ENCODE measurements around the gene HAUS8.

HAUS8 gene

GRCh38 chr19:17061205-17061604 is 14.0 kb downstream of the HAUS8 start:
- Histone ChIP-seq H3K4me3 (ENCODE audit: severe bottlenecking) (no peak overlapping the region), H3K27me3 (ENCODE audit: insufficient read depth, poor library complexity, severe bottlenecking) (no peaks in the 10 kb centered on the region), H3K9me3 (ENCODE audit: severe bottlenecking) (no peaks in the 10 kb centered on the region), H3K4me1 (ENCODE audit: insufficient read depth, poor library complexity, severe bottlenecking) (no peaks in the 10 kb centered on the region), H3K36me3 (ENCODE audit: low read depth) (peaks cover 79% of the 10 kb centered on the region), H3K27ac (ENCODE audit: poor library complexity, severe bottlenecking) (no peak overlapping the region)
- DNase-seq (ENCODE audit: low spot score) (no peak), ATAC-seq (ENCODE audit: low read depth) (no peak)
- TF ChIP-seq CTCF (IDR thresholded peaks at IDR 0.05; ENCODE audit: poor library complexity, severe bottlenecking), result no peak

GRCh38 chr19:17060802-17061201 is 14.4 kb downstream of the HAUS8 start:
- Histone ChIP-seq H3K4me1 (ENCODE audit: insufficient read depth, poor library complexity, severe bottlenecking) (no peaks in the 10 kb centered on the region), H3K27ac (ENCODE audit: poor library complexity, severe bottlenecking) (no peak overlapping the region), H3K9me3 (ENCODE audit: severe bottlenecking) (no peaks in the 10 kb centered on the region), H3K27me3 (ENCODE audit: insufficient read depth, poor library complexity, severe bottlenecking) (no peaks in the 10 kb centered on the region), H3K36me3 (ENCODE audit: low read depth) (peaks cover 79% of the 10 kb centered on the region), H3K4me3 (ENCODE audit: severe bottlenecking) (no peak overlapping the region)
- DNase-seq (ENCODE audit: low spot score) (no peak), ATAC-seq (ENCODE audit: low read depth) (no peak)
- TF ChIP-seq CTCF (IDR thresholded peaks at IDR 0.05; ENCODE audit: poor library complexity, severe bottlenecking), result no peak

- H3K36me3 ChIP-seq (ENCODE audit: low read depth), result peaks cover 71% of the 10 kb centered on the region
- TF ChIP-seq CTCF (IDR thresholded peaks at IDR 0.05; ENCODE audit: poor library complexity, severe bottlenecking), result no peak
These were observed 17.0 kb downstream of the HAUS8 start for GRCh38 chr19:17058236-17058635.

GRCh38 chr19:17055636-17056035 is 19.6 kb downstream of the HAUS8 start:
- TF ChIP-seq CTCF (IDR thresholded peaks at IDR 0.05; ENCODE audit: poor library complexity, severe bottlenecking), result no peak
- Histone ChIP-seq H3K4me1 (ENCODE audit: insufficient read depth, poor library complexity, severe bottlenecking) (no peaks in the 10 kb centered on the region), H3K36me3 (ENCODE audit: low read depth) (peaks cover 72% of the 10 kb centered on the region), H3K4me3 (ENCODE audit: severe bottlenecking) (no peak overlapping the region), H3K9me3 (ENCODE audit: severe bottlenecking) (no peaks in the 10 kb centered on the region), H3K27ac (ENCODE audit: poor library complexity, severe bottlenecking) (no peak overlapping the region), H3K27me3 (ENCODE audit: insufficient read depth, poor library complexity, severe bottlenecking) (no peaks in the 10 kb centered on the region)
- DNase-seq (ENCODE audit: low spot score) (no peak), ATAC-seq (ENCODE audit: low read depth) (no peak)

More at GRCh38 chr19:17058236-17058635, 17.0 kb downstream of the HAUS8 start:
- no peak overlapping the region for H3K4me3 ChIP-seq (ENCODE audit: severe bottlenecking)
- no peak for ATAC-seq (ENCODE audit: low read depth)
- H3K4me1 ChIP-seq (ENCODE audit: insufficient read depth, poor library complexity, severe bottlenecking), result no peaks in the 10 kb centered on the region
- H3K27ac ChIP-seq (ENCODE audit: poor library complexity, severe bottlenecking), result no peak overlapping the region
- no peaks in the 10 kb centered on the region for H3K27me3 ChIP-seq (ENCODE audit: insufficient read depth, poor library complexity, severe bottlenecking)
- DNase-seq (ENCODE audit: low spot score), result no peak
- no peaks in the 10 kb centered on the region for H3K9me3 ChIP-seq (ENCODE audit: severe bottlenecking)

GRCh38 chr19:17054746-17055145 is 20.5 kb downstream of the HAUS8 start:
- no peak for TF ChIP-seq CTCF (IDR thresholded peaks at IDR 0.05; ENCODE audit: poor library complexity, severe bottlenecking)
- DNase-seq (ENCODE audit: low spot score), result no peak
- Histone ChIP-seq H3K27ac (ENCODE audit: poor library complexity, severe bottlenecking) (no peak overlapping the region), H3K27me3 (ENCODE audit: insufficient read depth, poor library complexity, severe bottlenecking) (no peaks in the 10 kb centered on the region), H3K4me1 (ENCODE audit: insufficient read depth, poor library complexity, severe bottlenecking) (no peaks in the 10 kb centered on the region), H3K36me3 (ENCODE audit: low read depth) (peaks cover 74% of the 10 kb centered on the region), H3K9me3 (ENCODE audit: severe bottlenecking) (no peaks in the 10 kb centered on the region), H3K4me3 (ENCODE audit: severe bottlenecking) (no peak overlapping the region)
- ATAC-seq (ENCODE audit: low read depth), result no peak
